AG04450 (cell line): ENCODE measurements around the gene FAU. TPM values are rescaled to one million over a fixed set of nuclear protein-coding genes. Genes with fewer than 3 reads are reported as not detected.
A peak's percentile ranks its signal among the peaks of the same experiment; 100 is the strongest.
"Not testable (repeated sequence)": the region's sequence is repeated elsewhere in the genome, so short reads cannot be mapped to it uniquely, and the experiment has no call there.

Source experiments
- CTCF ChIA-PET: fragments of 300-600, 350-600 bp; formaldehyde crosslinking; extraction: SDS; loops from one replicate; lab custom pipeline; 2022; ENCODE audit warnings: antibody characterized with exemption, inconsistent platforms; lab: Charles Lee
- POLR2A ChIA-PET: fragments of 350-600 bp; formaldehyde crosslinking; extraction: SDS; loops from one replicate; lab custom pipeline; 2021; ENCODE audit warnings: antibody characterized with exemption, inconsistent platforms; lab: Yijun Ruan, JAX
- DNase-seq: peaks from one replicate; pipeline ENCODE4 v3.0.0-alpha.2; 2011; ENCODE audit warnings: low read depth, low spot score
- H3K27ac ChIP-seq: one replicate; pipeline ENCODE4 v1.5.1; 2012; ENCODE audit warnings: low read depth, low read length, control low read depth
- H3K27me3 ChIP-seq: one replicate; pipeline ENCODE4 v1.6.0; 2012; ENCODE audit warnings: low read length; ENCODE audit not compliant: control insufficient read depth, insufficient read depth
- H3K4me3 ChIP-seq: 2 replicates; pipeline ENCODE4 v1.5.1; 2011; ENCODE audit warnings: mild to moderate bottlenecking, low read depth, low read length, control low read depth
- H3K9me3 ChIP-seq: 2 replicates; pipeline ENCODE4 v1.5.1; 2012; ENCODE audit warnings: low read length; ENCODE audit not compliant: control insufficient read depth, insufficient read depth
- polyA plus RNA-seq: library from polyadenylated mRNA; depleted of rRNA; stranded (reverse); fragments of >200 nt; gene quantifications from 2 replicates; pipeline ENCODE4 v1.2.3, GENCODE V29; 2011
- TF ChIP-seq, protein P1 (sequence below): IDR thresholded peaks from 2 replicates; pipeline ENCODE4 v1.5.1; 2011; ENCODE audit warnings: low read depth, low read length, control low read depth, inconsistent platforms

The FAU gene
- polyA plus RNA-seq, 1 experiment, result 426 TPM

DNA sequence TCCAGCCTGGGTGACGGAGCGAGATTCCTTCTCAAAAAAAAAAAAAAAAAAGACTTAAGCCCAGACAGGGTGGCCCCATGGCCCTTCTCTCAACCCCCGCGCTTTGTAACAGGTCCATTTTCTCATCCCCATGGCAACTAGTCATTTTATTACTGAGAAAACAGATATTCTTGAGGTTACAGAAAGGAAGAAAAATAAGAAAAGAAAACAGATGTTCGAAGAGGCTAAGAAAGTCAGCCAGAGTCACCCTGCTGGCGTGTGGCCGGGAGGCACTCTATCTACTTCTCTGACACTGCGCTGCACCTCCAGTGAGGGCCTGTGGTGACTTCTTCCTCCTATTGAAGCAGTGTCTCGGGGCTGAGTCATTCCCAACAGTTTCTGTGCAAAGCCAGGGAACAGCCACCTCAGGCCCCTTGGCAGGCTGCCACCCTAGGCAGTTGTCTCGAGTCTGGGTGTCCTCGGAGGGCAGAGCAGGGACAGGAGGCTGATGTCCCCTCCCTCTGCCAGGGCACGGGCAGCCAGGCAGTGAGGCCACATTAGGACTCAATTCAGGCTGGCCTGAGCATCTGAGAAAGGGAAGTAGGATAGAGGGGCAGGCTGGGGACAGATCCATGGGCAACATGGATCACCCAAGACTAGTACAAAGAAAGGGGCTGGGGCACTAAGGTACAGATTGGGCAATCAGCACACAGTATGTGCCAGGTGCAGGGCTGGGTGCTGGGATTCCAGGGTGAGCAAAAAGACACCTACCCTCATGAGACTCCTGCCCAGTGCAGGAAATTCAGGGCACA, 28.8 kb upstream of the FAU start:
- no peak overlapping the region for H3K4me3 ChIP-seq
- CTCF ChIA-PET, result interaction anchor here (0.7 to 1.7 kb wide), 2 partner anchors 11 to 13 kb away, joined by 4 to 5 read pairs; no protein-coding TSS in a partner anchor
- TF ChIP-seq, protein P1, sequence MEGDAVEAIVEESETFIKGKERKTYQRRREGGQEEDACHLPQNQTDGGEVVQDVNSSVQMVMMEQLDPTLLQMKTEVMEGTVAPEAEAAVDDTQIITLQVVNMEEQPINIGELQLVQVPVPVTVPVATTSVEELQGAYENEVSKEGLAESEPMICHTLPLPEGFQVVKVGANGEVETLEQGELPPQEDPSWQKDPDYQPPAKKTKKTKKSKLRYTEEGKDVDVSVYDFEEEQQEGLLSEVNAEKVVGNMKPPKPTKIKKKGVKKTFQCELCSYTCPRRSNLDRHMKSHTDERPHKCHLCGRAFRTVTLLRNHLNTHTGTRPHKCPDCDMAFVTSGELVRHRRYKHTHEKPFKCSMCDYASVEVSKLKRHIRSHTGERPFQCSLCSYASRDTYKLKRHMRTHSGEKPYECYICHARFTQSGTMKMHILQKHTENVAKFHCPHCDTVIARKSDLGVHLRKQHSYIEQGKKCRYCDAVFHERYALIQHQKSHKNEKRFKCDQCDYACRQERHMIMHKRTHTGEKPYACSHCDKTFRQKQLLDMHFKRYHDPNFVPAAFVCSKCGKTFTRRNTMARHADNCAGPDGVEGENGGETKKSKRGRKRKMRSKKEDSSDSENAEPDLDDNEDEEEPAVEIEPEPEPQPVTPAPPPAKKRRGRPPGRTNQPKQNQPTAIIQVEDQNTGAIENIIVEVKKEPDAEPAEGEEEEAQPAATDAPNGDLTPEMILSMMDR, result no peak
- POLR2A ChIA-PET, result interaction anchor here (0.7 kb wide), 1 partner anchor 37 kb away, joined by 3 read pairs; no protein-coding TSS in a partner anchor
- peaks cover 7% of the 10 kb centered on the region for H3K27me3 ChIP-seq
- no peak for DNase-seq
- H3K9me3 ChIP-seq, result peaks cover 2% of the 10 kb centered on the region; the same call in 1 of the 2 replicates
- peak overlapping the region; percentile 21 for H3K27ac ChIP-seq

DNA sequence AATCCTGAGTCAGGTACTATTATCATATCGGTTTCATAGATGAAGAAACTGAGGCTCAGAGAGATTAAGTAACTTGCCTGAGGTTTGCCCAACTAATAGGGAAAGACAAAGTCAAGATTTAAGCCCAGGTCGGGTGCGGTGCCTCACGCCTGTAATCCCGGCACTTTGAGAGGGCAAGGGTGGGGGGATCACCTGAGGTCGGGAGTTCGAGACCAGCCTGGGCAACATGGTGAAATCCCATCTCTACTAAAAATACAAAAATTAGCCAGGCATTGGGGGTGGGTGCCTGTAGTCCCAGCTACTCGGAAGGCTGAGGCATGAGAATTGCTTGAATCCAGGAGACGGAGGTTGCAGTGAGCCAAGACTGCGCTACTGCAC, 28.2 kb upstream of the FAU start:
- ChIA-PET CTCF (interaction anchor here (0.7 kb wide), 1 partner anchor 12 kb away, joined by 4 read pairs; no protein-coding TSS in a partner anchor), POLR2A (interaction anchor here (0.7 kb wide), 1 partner anchor 37 kb away, joined by 3 read pairs; no protein-coding TSS in a partner anchor)
- H3K27me3 ChIP-seq, H3K9me3 ChIP-seq, DNase-seq, H3K4me3 ChIP-seq: not testable (repeated sequence)
- peak overlapping the region; percentile 21 for H3K27ac ChIP-seq

DNA sequence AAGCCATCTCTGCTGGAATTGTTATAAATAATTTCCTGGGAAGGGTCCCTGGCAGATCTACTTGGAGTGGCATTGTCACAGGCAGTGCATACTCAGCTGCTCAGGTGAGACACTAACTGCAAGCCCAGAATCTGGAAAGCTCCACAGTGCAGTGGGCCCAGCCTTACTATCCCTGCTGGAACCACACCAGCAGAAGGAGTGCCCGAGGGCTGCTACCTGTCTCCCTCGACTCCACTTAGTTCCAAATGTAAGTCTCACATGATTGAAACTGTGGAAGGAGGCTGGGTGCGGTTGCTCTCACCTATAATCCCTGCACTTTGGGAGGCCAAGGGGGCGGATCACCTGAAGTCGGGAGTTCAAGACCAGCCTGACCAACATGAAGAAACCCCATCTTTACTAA, 26.7 kb upstream of the FAU start:
- CTCF ChIA-PET, result no interaction called here
- DNase-seq, result no peak

DNA sequence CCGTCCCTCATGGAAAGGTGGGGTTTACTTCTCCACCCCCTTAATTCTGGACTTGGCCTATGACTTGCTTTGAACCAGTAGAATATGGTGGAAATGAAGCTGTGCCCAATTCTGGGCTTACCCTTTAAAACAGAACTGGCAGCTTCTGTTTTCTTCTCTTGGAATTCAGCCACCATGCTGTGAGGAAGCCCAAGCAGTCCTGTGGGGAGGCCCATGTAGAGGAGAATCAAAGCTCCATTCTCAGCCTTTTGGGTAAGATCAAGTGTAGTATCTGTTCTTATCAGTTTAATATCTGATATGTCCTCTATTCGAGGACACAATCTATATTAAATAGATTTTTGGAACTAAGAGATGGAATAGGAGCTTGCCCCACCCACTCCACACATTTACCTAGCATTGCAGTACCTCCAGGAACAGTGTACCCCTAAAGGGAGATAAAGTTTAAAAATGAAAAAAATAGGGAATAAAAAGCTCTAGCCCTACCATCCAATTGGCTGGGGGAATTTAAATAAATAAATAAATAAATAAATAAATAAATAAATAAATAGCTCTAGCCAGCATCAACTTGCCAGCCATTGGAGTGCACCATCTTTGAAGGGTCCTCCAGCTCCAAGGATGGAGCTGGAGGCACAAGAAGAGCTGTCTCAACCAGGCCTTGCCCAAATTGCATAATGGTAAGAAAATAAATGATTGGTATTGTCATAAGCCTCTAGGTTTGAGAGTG, 25.6 kb upstream of the FAU start:
- Histone ChIP-seq H3K27ac (no peak overlapping the region), H3K9me3 (peaks cover 2% of the 10 kb centered on the region; the same call in 1 of the 2 replicates), H3K27me3 (peaks cover 8% of the 10 kb centered on the region), H3K4me3 (no peak overlapping the region)
- TF ChIP-seq, protein P1, result no peak
- DNase-seq, result no peak
- POLR2A ChIA-PET, result no interaction called here
- CTCF ChIA-PET, result interaction anchor here (0.6 to 0.8 kb wide), 2 partner anchors 18 to 103 kb away, joined by 3 read pairs; no protein-coding TSS in a partner anchor

More for the DNA sequence above, 26.7 kb upstream of the FAU start:
- Histone ChIP-seq H3K9me3 (peaks cover 2% of the 10 kb centered on the region; the same call in 1 of the 2 replicates), H3K4me3 (no peak overlapping the region), H3K27me3 (peaks cover 8% of the 10 kb centered on the region), H3K27ac (no peak overlapping the region)
- TF ChIP-seq, protein P1, result no peak
- POLR2A ChIA-PET, result interaction anchor here (0.6 kb wide), 1 partner anchor 31 kb away, joined by 3 read pairs; no protein-coding TSS in a partner anchor

DNA sequence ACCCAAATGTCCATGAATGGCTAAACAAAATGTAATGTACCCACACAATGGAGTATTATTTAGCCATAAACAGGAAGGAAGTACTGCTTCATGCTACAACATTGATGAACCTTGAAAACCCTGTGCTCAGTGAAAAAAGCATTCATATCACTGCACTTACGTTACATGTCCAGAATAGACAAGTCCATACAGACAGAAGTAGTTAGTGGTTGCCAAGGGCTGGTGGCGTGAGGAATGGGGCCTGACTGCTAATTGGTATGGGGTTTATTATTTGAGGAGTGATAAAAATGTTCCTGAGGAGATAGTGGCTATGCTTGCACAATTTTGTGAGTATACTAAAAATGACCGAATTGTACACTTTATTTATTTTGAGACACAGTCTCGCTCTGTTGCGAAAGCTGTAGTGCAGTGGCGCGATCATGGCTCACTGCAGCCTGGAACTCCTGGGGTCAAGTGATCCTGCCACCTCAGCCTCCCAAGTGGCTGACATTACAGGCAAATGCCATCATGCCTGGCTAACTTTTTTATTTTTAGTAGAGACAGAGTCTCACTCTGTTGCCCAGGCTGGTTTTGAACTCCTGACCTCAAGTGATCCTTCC, 20.1 kb upstream of the FAU start:
- no peak overlapping the region for H3K4me3 ChIP-seq
- DNase-seq, result no peak
- H3K9me3 ChIP-seq, result no peaks in the 10 kb centered on the region; the same call in 1 of the 2 replicates
- TF ChIP-seq, protein P1, result no peak
- POLR2A ChIA-PET, result no interaction called here
- H3K27ac ChIP-seq, result no peak overlapping the region
- H3K27me3 ChIP-seq, result peaks cover 20% of the 10 kb centered on the region
- CTCF ChIA-PET, result no interaction called here
